SK-N-SH treated with all-trans-retinoic acid at 6 μM for 48 hours (cell line): ENCODE data around the gene KRT86.

Experiments
- ATAC-seq: fragments of 200-7000 bp; cut with Tn5 transposase; 3 replicates; pipeline ENCODE4 v1.9.1; 2020; ENCODE audit warnings: mild to moderate bottlenecking, moderate library complexity
- ARNTL ChIP-seq: fragments of 450-650 bp; formaldehyde crosslinking; IDR thresholded peaks from 2 replicates; pipeline ENCODE4 v1.5.0; 2020; ENCODE audit warnings: low read depth, mild to moderate bottlenecking, moderate library complexity, borderline replicate concordance
- BACH2 ChIP-seq: fragments of 250-450 bp; sonication (Bioruptor Pico); IDR thresholded peaks from 2 replicates; pipeline ENCODE4 v1.9.0; 2021; ENCODE audit warnings: mild to moderate bottlenecking, borderline replicate concordance
- CREB5 ChIP-seq: fragments of 250-450 bp; sonication (Bioruptor Pico); IDR thresholded peaks from 2 replicates; pipeline ENCODE4 v1.5.1; 2020; ENCODE audit warnings: low read depth, mild to moderate bottlenecking, moderate library complexity
- CSDC2 ChIP-seq: fragments of 250-450 bp; sonication (Bioruptor Pico); IDR thresholded peaks from 2 replicates; pipeline ENCODE4 v1.5.0; 2020; ENCODE audit warnings: mild to moderate bottlenecking, moderate library complexity
- CSRNP3 ChIP-seq: fragments of 250-450 bp; sonication (Bioruptor Pico); IDR thresholded peaks from 2 replicates; pipeline ENCODE4 v1.5.1; 2021; ENCODE audit warnings: mild to moderate bottlenecking, moderate library complexity
- ESRRG ChIP-seq: fragments of 250-450 bp; sonication (Bioruptor Pico); IDR thresholded peaks from 2 replicates; pipeline ENCODE4 v1.6.1; 2021; ENCODE audit warnings: mild to moderate bottlenecking
- GLIS3 ChIP-seq: fragments of 250-450 bp; sonication (Bioruptor Pico); IDR thresholded peaks from 2 replicates; pipeline ENCODE4 v1.5.0; 2020; ENCODE audit warnings: mild to moderate bottlenecking, moderate library complexity
- ISL1 ChIP-seq: fragments of 250-450 bp; sonication (Bioruptor Pico); IDR thresholded peaks from 2 replicates; pipeline ENCODE4 v2.1.2; 2022; ENCODE audit warnings: mild to moderate bottlenecking, moderate library complexity
- OSR1 ChIP-seq: fragments of 250-450 bp; sonication (Bioruptor Pico); IDR thresholded peaks from 2 replicates; pipeline ENCODE4 v1.8.0; 2022; ENCODE audit warnings: moderate library complexity, mild to moderate bottlenecking, inconsistent platforms
- PATZ1 ChIP-seq: fragments of 250-450 bp; sonication (Bioruptor Pico); IDR thresholded peaks from 2 replicates; pipeline ENCODE4 v1.8.0; 2020; ENCODE audit warnings: mild to moderate bottlenecking, moderate library complexity, borderline replicate concordance
- POU6F1 ChIP-seq: fragments of 250-450 bp; sonication (Bioruptor Pico); IDR thresholded peaks from 2 replicates; pipeline ENCODE4 v1.8.0; 2021; ENCODE audit warnings: low read depth, mild to moderate bottlenecking, moderate library complexity, borderline replicate concordance
- PPARA ChIP-seq: fragments of 250-450 bp; sonication (Bioruptor Pico); IDR thresholded peaks from 2 replicates; pipeline ENCODE4 v1.5.0; 2020; ENCODE audit warnings: mild to moderate bottlenecking, borderline replicate concordance
- RARB ChIP-seq: fragments of 250-450 bp; sonication (Bioruptor Pico); IDR thresholded peaks from 2 replicates; pipeline ENCODE4 v1.8.0; 2021; ENCODE audit warnings: mild to moderate bottlenecking, moderate library complexity
- SNAI2 ChIP-seq: fragments of 250-450 bp; sonication (Bioruptor Pico); IDR thresholded peaks from 2 replicates; pipeline ENCODE4 v1.5.0; 2020; ENCODE audit warnings: mild to moderate bottlenecking, moderate library complexity
- TCF4 ChIP-seq: fragments of 250-450 bp; sonication (Bioruptor Pico); IDR thresholded peaks from 2 replicates; pipeline ENCODE4 v1.8.0; 2021; ENCODE audit warnings: mild to moderate bottlenecking, moderate library complexity, borderline replicate concordance
- TOX ChIP-seq: fragments of 250-450 bp; sonication (Bioruptor Pico); IDR thresholded peaks from 2 replicates; pipeline ENCODE4 v1.8.0; 2021; ENCODE audit warnings: mild to moderate bottlenecking, moderate library complexity, borderline replicate concordance
- TSHZ2 ChIP-seq: fragments of 250-450 bp; sonication (Bioruptor Pico); IDR thresholded peaks from 2 replicates; pipeline ENCODE4 v1.5.0; 2020; ENCODE audit warnings: mild to moderate bottlenecking, moderate library complexity
- ZC3H10 ChIP-seq: fragments of 250-450 bp; sonication (Bioruptor Pico); IDR thresholded peaks from 2 replicates; pipeline ENCODE4 v1.5.1; 2021; ENCODE audit warnings: mild to moderate bottlenecking, moderate library complexity
- ZFP3 ChIP-seq: fragments of 250-450 bp; sonication (Bioruptor Pico); IDR thresholded peaks from 2 replicates; pipeline ENCODE4 v1.5.0; 2020; ENCODE audit warnings: mild to moderate bottlenecking, moderate library complexity
- ZFP30 ChIP-seq: fragments of 450-650 bp; formaldehyde crosslinking; IDR thresholded peaks from 2 replicates; pipeline ENCODE4 v1.5.0; 2022; ENCODE audit warnings: mild to moderate bottlenecking, moderate library complexity
- ZNF70 ChIP-seq: fragments of 450-650 bp; formaldehyde crosslinking; IDR thresholded peaks from 2 replicates; pipeline ENCODE4 v1.5.0; 2020; ENCODE audit warnings: mild to moderate bottlenecking, moderate library complexity
- ZNF8 ChIP-seq: fragments of 450-650 bp; formaldehyde crosslinking; IDR thresholded peaks from 2 replicates; pipeline ENCODE4 v1.5.0; 2020; ENCODE audit warnings: mild to moderate bottlenecking, moderate library complexity

Gene KRT86

GRCh38 chr12:52331833-52332232 lies 57.4 kb downstream of the KRT86 start:
- ATAC-seq: no peak
- TF ChIP-seq ISL1 (CRISPR knock-in tag): no peak
- no peak for TF ChIP-seq TCF4
- TF ChIP-seq PATZ1 (CRISPR knock-in tag): no peak
- TF ChIP-seq ZNF8 (CRISPR knock-in tag): no peak
- TF ChIP-seq ZFP3 (CRISPR knock-in tag): no peak
- TF ChIP-seq TSHZ2 (CRISPR knock-in tag): no peak
- TF ChIP-seq RARB (CRISPR knock-in tag): no peak
- TF ChIP-seq CSDC2 (CRISPR knock-in tag): no peak
- TF ChIP-seq BACH2: no peak
- TF ChIP-seq ARNTL: no peak
- TF ChIP-seq TOX (CRISPR knock-in tag): no peak
- TF ChIP-seq PPARA: no peak
- no peak for TF ChIP-seq POU6F1 (CRISPR knock-in tag)
- no peak for TF ChIP-seq CREB5
- no peak for TF ChIP-seq ESRRG (CRISPR knock-in tag)
- TF ChIP-seq OSR1: no peak
- TF ChIP-seq ZC3H10 (CRISPR knock-in tag): no peak
- no peak for TF ChIP-seq ZFP30 (CRISPR knock-in tag)
- TF ChIP-seq CSRNP3: no peak
- TF ChIP-seq GLIS3 (CRISPR knock-in tag): no peak

GRCh38 chr12:52332381-52332780 lies 57.9 kb downstream of the KRT86 start:
- ATAC-seq: no peak
- TF ChIP-seq TOX (CRISPR knock-in tag) (no peak), TCF4 (no peak), BACH2 (no peak), POU6F1 (CRISPR knock-in tag) (no peak), ESRRG (CRISPR knock-in tag) (no peak), PPARA (no peak), ISL1 (CRISPR knock-in tag) (no peak), ZFP3 (CRISPR knock-in tag) (no peak)

GRCh38 chr12:52333321-52333720 lies 58.9 kb downstream of the KRT86 start:
- TF ChIP-seq SNAI2 (no peak), RARB (CRISPR knock-in tag) (no peak), ZNF70 (CRISPR knock-in tag) (no peak), OSR1 (no peak), TOX (CRISPR knock-in tag) (no peak), ZNF8 (CRISPR knock-in tag) (no peak), CREB5 (no peak)
- ATAC-seq: no peak
